AG10803 (cell line): ENCODE results near the gene TMEM132D.

Source experiments
- DNase-seq: peaks from one replicate; pipeline ENCODE4 v3.0.0; 2010; ENCODE audit warnings: low read depth
- H3K4me3 ChIP-seq: 2 replicates; pipeline ENCODE4 v1.5.1; 2011; ENCODE audit warnings: mild to moderate bottlenecking, low read length, control low read depth
- TF ChIP-seq, protein P1 (sequence below): conservative IDR thresholded peaks from 2 replicates; pipeline ENCODE4 v1.5.1; 2011; ENCODE audit warnings: mild to moderate bottlenecking, low read length, control low read depth, inconsistent platforms

The TMEM132D gene

DNA sequence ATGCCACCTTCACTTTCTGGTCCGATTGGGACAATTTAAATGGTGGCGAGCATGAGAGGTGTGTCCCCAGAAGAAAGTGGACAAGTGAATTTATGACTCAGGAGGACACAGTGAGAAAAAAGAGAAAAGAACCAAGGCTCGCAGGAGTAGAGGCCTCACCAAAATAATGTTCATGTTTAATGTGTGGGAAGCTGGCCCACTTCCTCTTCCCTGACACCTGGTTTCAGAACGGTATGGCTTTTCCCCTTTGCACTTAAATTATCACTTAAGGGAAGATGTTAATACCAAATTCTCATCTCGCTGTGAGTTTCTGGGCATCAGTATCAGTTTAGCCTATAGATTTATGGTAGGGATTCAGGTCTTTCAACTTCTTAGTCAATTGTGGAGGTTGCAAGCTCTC, 824.1 kb downstream of the TMEM132D start:
- no peak overlapping the region for H3K4me3 ChIP-seq
- TF ChIP-seq, protein P1, sequence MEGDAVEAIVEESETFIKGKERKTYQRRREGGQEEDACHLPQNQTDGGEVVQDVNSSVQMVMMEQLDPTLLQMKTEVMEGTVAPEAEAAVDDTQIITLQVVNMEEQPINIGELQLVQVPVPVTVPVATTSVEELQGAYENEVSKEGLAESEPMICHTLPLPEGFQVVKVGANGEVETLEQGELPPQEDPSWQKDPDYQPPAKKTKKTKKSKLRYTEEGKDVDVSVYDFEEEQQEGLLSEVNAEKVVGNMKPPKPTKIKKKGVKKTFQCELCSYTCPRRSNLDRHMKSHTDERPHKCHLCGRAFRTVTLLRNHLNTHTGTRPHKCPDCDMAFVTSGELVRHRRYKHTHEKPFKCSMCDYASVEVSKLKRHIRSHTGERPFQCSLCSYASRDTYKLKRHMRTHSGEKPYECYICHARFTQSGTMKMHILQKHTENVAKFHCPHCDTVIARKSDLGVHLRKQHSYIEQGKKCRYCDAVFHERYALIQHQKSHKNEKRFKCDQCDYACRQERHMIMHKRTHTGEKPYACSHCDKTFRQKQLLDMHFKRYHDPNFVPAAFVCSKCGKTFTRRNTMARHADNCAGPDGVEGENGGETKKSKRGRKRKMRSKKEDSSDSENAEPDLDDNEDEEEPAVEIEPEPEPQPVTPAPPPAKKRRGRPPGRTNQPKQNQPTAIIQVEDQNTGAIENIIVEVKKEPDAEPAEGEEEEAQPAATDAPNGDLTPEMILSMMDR = no peak
- no peak for DNase-seq

GRCh38 chr12:129076441-129077320, 827.1 kb downstream of the TMEM132D start:
- TF ChIP-seq, protein P1 = no peak

DNA sequence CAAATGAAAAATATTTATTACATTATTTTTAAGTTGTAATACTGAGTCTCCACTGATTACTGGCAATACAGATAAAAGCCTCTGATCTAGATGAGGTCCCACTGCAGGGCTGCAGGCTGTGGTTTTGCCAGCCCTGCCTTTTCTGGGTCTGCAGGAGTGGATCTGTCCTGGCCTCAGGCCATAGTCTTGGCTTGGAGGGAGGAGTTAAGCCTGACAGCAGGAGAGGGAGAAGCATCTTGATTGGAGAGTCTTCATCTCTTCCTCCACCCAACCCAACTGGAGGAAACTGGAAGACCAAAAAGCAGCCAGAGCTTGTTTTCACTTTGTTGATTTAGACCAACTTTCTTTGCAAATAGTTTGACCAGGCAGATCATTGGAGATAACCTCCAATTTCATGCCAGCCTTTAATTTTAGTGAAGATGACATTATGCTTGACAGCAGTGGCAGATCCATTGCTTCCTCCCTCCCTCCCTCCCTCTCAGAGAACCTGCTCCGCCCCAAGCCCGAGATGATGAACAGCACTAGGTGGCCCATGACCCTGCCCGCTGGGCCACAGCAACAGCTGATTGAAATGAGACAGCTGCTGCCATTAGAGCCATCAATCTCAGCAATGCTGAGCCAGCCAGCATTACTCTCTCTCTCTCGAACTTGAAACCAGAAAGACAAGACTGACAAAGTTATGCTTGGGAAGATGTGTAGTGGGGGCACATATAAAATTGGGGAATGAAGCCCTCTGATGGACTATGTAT, 828.2 kb downstream of the TMEM132D start:
- no peak overlapping the region for H3K4me3 ChIP-seq
- TF ChIP-seq, protein P1 = no peak
- DNase-seq = no peak

More at GRCh38 chr12:129076441-129077320, 827.1 kb downstream of the TMEM132D start:
- H3K4me3 ChIP-seq = no peak overlapping the region
- DNase-seq = no peak

GRCh38 chr12:129074379-129074778, 829.4 kb downstream of the TMEM132D start:
- H3K4me3 ChIP-seq = no peak overlapping the region
- DNase-seq = no peak
- TF ChIP-seq, protein P1 = no peak

DNA sequence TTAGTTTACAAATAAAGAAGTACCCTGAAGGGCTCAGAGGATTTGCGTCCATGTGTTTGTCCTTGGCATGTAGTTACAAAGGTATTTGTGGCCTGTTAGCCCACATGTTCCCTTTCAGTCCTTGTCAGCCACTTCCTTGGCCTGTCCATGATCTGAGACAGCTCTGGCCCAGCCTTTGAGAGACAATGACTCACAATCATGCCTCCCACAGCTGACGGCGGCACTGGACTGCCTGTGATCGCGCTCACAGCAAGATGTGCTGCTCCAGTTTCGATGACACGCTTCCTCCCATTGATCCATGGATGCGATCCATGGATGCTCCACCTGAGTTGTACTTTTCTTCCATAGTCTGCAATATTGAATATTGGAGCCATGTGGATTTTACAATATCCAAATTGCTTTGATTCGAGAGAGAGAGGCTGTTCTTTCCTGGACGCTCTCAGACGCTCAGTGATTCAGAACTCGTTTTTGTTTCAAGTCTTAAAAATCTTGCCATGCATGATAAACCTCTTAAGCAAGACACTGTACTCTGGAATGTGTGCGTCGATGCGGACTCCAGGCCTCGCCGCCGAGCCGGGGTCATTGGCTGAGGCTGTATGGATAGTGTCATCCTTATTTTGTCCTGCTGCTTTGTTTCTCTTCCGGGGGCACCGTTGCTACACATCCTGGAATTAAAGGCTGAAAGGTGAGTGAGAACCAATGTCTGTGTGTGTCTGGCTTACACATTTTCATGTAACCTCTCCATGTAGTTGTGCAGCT, 830.5 kb downstream of the TMEM132D start:
- no peak overlapping the region for H3K4me3 ChIP-seq
- no peak for DNase-seq
- TF ChIP-seq, protein P1 = no peak

GRCh38 chr12:129071362-129071761, 832.5 kb downstream of the TMEM132D start:
- no peak for DNase-seq
- TF ChIP-seq, protein P1 = no peak
- H3K4me3 ChIP-seq = no peak overlapping the region
